ENCODE results near the gene JMJD1C.

Gene JMJD1C

DNA sequence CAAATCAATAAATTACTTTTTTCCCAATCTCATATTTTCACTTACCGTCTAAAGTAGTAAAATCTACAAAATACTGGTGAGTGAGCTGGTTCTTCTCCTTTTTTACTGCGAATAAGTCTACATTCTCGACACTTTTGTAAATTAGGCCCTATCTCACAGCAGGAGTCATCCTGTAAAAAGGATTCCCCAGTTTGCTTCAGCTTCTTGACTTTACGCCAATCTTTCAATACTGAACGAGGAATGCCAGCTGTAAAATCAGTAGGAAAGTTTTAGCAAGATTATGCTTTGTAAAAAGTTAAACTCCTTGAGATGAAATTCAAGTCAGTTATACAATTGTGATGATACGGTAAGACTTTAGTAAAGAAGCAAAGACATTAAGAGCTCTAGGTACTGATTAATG lies 265.3 kb downstream of the JMJD1C start:
- TF ChIP-seq CTCF (IDR thresholded peaks at IDR 0.05; ENCODE audit: control insufficient read depth, extremely low read depth, insufficient read depth), result no peak

GRCh38 chr10:63199716-63200115 lies 266.1 kb downstream of the JMJD1C start:
- no peak for DNase-seq (ENCODE audit: low read depth)
- TF ChIP-seq CTCF (IDR thresholded peaks at IDR 0.05; ENCODE audit: control insufficient read depth, extremely low read depth, insufficient read depth), result no peak
- no peak overlapping the region for H3K4me3 ChIP-seq (ENCODE audit: low read depth, low read length)

More for the DNA sequence above, 265.3 kb downstream of the JMJD1C start:
- no peak overlapping the region for H3K4me3 ChIP-seq (ENCODE audit: low read depth, low read length)
- DNase-seq (ENCODE audit: low read depth), result no peak

- no peak for DNase-seq (ENCODE audit: low read depth)
- H3K4me3 ChIP-seq (ENCODE audit: low read depth, low read length), result no peak overlapping the region
- TF ChIP-seq CTCF (IDR thresholded peaks at IDR 0.05; ENCODE audit: control insufficient read depth, extremely low read depth, insufficient read depth), result no peak
Measured at GRCh38 chr10:63197344-63198092, 268.3 kb downstream of the JMJD1C start.

DNA sequence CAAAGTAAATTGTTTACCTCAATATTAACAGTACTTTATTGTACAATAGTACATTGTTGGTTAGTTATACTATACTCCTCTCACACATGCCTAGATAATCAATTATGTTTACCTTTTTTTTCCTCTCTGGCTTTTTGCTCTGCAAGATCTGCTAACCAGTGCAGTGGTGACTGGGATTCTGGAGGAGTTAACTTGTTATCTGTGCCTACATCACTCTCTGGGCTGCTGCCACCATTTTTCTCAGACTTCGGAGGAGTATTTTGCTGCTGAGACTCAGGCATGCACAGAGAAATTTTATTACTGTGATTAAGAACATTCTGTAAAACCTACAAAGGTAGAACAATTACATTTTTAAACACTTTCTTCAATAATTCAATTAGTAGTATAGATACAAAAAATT lies 273.0 kb downstream of the JMJD1C start:
- no peak for DNase-seq (ENCODE audit: low read depth)
- H3K4me3 ChIP-seq (ENCODE audit: low read depth, low read length), result no peak overlapping the region
- no peak for TF ChIP-seq CTCF (IDR thresholded peaks at IDR 0.05; ENCODE audit: control insufficient read depth, extremely low read depth, insufficient read depth)

- H3K4me3 ChIP-seq (ENCODE audit: low read depth, low read length), result no peak overlapping the region
- no peak for TF ChIP-seq CTCF (IDR thresholded peaks at IDR 0.05; ENCODE audit: control insufficient read depth, extremely low read depth, insufficient read depth)
- DNase-seq (ENCODE audit: low read depth), result no peak
Measured at GRCh38 chr10:63175534-63175933, 290.2 kb downstream of the JMJD1C start.

- no peak for DNase-seq (ENCODE audit: low read depth)
- TF ChIP-seq CTCF (IDR thresholded peaks at IDR 0.05; ENCODE audit: control insufficient read depth, extremely low read depth, insufficient read depth), result no peak
- H3K4me3 ChIP-seq (ENCODE audit: low read depth, low read length), result no peak overlapping the region
Measured at GRCh38 chr10:63173468-63174232, 292.1 kb downstream of the JMJD1C start.

All from LNCaP clone FGC (cell line).